GM21576 (cell line): ENCODE measurements around the gene EFHC2.

ENCODE experiments used
- ATAC-seq: cut with Tn5 transposase; IDR thresholded peaks from one replicate; pipeline ENCODE4 v1.9.1; 2021; ENCODE audit warnings: mild to moderate bottlenecking, moderate library complexity; ENCODE audit not compliant: unreplicated experiment

EFHC2 gene

DNA sequence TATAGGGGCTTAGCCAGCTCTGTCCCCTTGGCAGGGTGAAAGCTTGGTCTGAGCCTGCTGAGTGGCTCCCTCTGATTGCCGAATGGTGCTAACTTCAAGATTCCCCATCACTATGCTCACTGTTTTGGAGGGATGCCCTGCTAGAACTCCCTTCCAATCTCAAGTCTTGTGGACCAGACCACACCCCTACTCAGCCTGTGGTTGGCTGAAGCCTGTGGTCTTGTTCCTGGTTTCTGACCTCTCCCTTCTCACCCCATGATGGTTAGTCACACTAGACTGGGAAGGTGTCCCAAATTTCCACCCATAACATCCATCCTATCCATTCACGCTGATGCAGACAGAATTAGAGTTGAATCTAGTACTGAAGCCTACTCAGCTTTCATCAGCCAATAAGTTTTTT lies 185.6 kb downstream of the EFHC2 start:
- ATAC-seq = no peak

DNA sequence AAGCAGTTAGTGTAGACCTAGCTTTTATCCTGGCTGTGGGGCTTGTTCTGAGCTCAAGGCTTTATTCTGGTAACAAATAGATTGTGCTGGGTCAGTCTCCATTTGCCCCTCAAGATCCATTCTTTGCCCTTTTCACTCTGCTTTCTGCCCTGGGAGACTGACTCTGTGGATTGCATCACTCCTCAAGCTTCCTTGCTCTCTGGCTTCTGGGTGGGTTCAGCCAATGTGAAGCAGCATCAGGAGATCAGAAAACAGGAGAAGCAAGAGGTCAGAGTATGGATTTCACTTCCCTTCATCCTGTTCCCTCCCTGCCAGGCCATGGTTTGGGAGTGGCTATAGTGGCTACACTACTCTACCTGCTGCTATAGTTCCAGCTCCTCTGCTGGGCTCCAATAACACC lies 186.2 kb downstream of the EFHC2 start:
- ATAC-seq = no peak

DNA sequence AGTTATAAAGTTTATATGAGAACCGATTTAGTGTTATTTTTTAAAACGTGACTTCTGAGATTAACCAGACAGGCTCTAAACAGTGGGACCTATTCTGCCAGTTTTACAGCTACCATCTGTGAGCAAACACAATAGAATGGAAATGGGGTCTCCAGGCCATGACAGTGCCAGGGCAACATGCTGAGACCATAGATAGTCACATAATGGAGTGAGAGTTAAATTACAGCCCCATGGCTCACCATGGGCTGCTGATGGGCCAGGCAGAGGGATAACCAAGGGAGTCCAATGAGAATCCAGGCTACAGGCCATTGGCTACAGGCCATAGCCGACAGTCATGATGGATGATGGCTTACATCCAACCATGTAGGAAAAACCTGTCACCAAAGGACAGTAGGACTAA lies 186.7 kb downstream of the EFHC2 start:
- ATAC-seq = no peak

DNA sequence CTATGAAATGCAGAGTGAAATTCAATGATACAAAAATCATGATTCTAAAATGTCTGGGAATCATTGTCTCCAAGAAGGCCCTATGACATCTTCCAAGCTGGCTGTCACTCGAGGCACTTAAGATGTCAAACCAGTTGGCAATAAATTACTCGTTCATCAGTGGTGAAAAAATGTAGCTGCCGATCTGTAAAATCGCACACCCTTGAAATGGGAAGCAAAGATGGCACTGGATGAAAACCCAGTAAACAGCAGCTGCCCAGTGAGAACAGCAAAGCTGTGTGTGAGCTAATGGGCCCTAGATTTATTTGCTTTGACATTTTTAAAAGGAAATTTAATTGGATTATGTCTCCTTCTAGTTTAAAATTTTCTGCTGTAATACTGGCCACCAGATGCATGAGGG lies 188.3 kb downstream of the EFHC2 start:
- ATAC-seq = no peak

DNA sequence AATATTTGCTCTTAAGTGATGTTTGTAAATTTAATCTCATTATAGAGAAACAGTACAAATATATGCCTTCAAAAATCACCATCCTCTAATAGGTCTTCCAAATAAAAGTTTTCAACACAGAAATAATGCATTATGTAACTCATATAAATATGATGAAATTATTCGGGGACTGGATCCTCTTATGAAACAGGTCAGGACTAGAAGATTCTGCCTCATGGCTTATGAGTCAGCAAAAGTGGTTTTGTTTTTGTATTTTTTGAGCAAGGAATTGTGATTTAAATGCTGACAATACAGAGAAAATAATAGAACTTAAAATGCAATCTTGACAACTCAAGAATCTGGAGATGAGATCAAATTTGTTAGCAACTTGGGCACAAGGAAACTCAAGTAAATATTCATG lies 190.6 kb downstream of the EFHC2 start:
- no peak for ATAC-seq

DNA sequence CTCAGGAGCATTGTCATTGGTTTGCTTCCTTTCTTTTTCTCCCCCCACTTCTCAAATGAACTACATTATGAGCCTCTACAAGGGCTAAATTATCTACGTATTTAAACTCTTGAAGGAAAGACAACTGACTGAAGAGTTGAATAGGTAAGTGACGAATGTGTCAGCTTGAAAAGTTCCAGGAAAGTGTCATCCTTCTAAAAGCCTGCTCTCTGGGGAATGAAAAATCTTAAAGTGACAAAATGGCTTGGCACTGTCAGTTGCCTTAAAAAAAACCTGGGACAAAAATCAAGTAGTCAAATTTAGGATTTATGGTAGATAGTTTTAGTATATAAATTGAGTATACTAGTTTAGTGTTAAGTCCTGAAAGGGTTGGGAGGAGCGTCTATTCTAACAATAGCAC lies 196.3 kb downstream of the EFHC2 start:
- no peak for ATAC-seq

DNA sequence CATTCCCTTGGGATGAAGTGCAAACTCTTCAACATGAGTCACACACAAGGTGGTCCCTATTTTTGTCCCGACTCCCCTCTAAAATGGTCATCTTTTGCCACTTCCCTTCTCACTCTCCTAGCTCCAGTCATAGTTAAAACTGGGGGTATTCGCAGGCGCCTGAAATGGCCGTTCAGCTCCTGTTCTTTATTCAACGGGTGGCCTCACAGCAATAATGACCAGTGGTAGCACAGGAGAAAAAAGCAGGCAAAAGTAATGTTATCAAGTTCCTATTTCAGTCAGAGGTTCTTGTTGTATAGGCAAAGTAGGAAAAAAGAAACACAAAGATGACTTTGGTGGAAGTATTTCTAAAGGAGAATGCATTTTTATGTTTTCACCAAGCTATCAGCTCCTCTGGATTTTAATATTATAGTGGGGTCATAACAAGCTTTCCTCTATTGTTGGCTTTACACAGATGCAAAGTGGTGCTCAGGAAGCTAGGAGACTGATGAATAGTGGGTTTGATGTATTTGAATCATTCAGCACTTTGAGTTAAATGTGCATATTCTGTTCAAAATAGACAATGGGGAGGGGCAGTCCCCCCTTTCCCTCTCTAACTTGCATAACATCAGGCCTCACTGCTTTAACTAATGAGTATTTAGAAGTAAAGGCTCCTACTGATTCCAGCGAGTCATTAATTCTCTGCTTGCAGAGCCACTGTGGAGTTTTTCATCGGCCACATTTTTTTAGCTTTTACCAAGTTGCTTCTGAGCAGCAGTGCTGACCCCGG lies 199.1 kb downstream of the EFHC2 start:
- no peak for ATAC-seq

DNA sequence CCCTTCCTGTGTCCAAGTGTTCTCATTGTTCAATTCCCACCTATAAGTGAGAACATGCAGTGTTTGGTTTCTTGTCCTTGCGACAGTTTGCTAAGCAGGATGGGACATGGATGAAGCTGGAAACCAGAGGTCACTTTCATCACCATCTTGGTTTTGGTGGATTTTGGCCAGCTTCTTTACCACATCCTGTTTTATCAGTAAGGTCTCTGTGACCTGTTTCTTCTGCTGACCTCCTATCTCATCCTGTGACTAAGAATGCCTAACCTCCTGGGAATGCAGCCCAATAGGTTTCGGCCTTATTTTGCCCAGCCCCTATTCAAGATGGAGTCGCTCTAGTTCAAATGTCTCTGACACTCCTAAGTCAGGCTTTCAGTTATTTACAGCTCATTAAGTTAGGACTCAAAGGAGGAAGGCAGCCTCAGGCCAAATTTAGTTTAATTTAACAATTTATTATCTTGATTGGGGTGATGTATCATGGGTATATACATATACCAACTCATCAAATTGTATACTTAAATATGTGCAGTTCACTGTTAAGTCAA lies 200.3 kb downstream of the EFHC2 start:
- no peak for ATAC-seq

DNA sequence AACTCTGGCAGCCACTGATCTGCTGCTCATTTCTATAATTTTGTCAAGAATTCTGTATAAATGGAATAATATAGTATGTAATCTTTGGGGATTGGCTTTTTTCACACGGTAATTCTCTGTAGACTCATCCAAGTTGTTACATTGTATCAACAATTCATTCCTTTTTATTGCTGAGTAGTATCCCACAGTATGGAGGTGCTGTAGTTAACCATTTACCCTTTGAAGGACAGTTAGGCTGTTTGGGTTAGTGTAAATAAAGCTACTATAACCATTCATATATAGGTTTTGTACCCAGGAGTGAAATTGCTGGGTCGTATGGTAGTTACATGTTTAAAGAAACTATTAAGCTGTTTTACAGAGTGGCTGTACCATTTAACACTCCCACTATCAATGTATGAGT lies 213.3 kb downstream of the EFHC2 start:
- no peak for ATAC-seq

DNA sequence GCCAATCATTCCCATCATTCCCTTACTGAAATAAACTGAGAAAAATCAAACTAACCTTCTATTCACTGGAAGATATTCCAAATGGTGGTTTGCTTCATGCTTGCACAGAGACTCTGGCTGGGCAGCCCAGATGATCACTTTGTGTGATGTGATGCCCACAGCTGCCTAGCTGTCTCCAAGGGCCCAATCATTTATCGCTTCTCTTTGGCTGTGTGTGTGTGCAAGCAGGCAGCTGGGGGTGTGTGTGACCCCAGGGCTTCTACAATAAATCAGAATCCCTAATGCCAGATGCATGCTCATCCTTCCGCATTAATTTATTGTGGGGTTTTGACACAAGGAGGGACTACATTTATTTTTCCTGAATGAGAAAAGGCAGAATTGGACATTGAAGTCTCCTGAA lies 230.1 kb downstream of the EFHC2 start:
- ATAC-seq = no peak

DNA sequence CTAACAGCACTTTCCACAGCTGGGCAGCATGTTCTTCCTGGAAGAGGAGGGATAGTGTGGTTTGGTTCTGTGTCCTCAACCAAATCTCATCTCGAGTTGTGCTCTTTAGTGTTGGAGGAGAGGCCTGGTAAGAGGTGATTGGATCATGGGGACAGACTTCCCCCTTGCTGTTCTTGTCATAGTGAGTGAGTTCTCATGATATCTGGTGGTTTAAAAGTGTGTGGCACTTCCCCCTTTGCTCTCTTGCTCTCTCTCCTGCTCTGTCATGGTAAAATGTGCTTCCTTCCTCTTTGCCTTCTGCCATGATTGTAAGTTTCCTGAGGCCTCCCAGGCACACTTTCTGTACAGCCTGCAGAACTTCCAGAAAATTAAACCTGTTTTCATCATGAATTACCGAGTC lies 236.6 kb downstream of the EFHC2 start:
- no peak for ATAC-seq

DNA sequence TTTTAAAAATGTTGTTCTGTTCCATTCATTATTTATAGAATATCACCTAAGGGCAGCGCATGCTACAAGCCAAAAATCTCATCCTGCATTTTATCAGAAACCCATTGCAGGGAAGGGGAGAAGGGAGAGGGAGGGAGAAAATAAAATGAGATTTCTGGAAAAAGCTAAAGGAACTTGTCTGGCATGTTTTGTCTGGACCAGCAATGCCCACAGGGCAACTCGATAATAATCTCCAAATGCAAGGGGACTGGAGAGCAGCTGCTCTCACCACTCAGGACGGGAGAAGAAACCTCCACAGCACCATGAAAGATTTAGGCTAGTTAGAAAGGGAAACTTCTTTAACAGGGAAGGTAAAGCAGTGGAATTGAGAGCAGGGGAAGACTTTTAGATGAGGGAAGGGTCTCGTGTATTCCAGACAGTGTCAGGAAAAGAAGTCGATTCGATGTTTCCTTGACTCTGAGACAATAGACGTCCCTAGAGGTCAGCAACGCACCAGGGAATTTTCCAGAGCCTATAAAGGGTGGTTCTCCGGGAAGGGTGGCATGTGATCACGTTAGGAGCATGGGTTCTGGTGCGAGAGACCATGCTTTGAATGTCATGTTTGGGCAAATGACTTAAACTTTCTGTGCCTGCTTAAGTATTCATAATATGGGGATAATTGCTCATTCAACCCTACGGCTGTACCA lies 238.1 kb downstream of the EFHC2 start:
- no peak for ATAC-seq

DNA sequence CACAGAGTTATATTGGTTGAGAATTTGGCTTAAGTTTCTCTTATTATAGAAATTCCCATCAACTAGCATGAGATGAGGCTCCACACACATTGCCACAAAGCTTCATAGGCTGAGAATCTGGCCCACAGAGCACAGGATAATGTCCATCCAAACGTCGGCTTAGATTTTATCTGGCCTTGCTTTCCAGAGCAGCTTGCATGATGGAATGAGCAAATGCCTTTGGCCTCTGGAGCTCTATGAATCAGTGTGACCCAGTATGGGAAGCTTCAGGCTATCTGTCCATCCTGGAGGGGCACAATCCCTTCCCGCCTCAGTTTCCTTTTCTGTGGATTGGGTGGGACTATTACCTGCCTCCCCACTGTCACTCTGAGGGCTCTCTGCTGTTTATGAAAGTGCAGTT lies 238.8 kb downstream of the EFHC2 start:
- ATAC-seq = no peak

DNA sequence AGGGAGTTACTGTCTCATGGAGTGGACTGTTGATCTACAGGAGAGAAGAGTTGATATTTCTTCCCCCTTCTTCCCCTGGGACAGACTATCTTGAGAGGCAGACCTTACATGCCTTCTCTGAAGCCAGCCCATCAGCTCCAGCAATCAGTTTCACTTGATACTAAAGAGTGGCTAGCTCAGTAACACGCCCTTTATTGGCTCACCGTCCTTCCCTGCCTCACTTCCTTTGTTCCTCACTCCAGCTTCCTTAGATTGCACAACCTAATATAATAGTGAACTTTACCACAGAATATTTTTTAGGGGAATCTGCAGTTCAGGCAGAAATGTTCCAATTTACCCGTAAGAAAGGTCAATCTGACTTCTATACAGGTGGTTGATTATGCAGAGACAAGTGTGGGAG lies 242.2 kb downstream of the EFHC2 start:
- no peak for ATAC-seq

DNA sequence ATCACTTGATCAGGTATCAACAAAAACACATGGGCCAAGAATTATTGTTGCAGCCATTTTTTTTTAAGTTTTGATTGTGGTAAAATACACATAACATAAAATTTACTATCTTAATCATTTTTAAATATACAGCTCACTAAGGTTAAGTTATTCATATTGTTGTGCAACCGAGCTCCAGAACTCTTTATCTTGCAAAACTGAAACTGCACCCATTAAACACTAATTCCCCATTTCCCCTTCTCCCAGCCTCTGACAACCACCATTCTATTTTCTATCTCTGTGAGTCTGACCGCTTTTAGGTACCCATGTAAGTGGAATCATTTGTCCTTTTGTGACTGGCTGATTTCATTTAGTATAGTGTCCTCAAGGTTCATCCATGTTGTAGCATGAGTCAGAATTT lies 244.1 kb downstream of the EFHC2 start:
- ATAC-seq = no peak
